K562 (cell line): Measurements from ENCODE around the gene RAPGEF5. TPM values are rescaled to one million over a fixed set of nuclear protein-coding genes. Genes with fewer than 3 reads are reported as not detected.

ENCODE experiments used
- CXXC5 ChIP-seq: fragments of 250-450 bp; sonication (Bioruptor Pico); IDR thresholded peaks from 2 replicates; pipeline ENCODE4 v1.8.0; 2022; ENCODE audit warnings: inconsistent platforms, mild to moderate bottlenecking, moderate library complexity
- ELK3 ChIP-seq: fragments of 450-650 bp; formaldehyde crosslinking; IDR thresholded peaks from 2 replicates; pipeline ENCODE4 v1.4.0; 2020; ENCODE audit warnings: mild to moderate bottlenecking
- EP400 ChIP-seq: fragments of 450-650 bp; IDR thresholded peaks from 2 replicates; pipeline ENCODE4 v1.6.1; 2017; ENCODE audit warnings: antibody characterized with exemption, mild to moderate bottlenecking, moderate library complexity
- EZH2 ChIP-seq: IDR thresholded peaks from 2 replicates; pipeline ENCODE4 v1.6.1; 2012; ENCODE audit warnings: low read depth, mild to moderate bottlenecking, inconsistent platforms, low read length, borderline replicate concordance
- L3MBTL2 ChIP-seq: fragments of 450-650 bp; IDR thresholded peaks from 2 replicates; pipeline ENCODE4 v1.6.1; 2016; ENCODE audit warnings: mild to moderate bottlenecking, moderate library complexity
- NFXL1 ChIP-seq: fragments of 450-650 bp; formaldehyde crosslinking; IDR thresholded peaks from 2 replicates; pipeline ENCODE4 v1.4.0; 2021; ENCODE audit warnings: mild to moderate bottlenecking
- PRPF4 ChIP-seq: fragments of 200-400 bp; formaldehyde crosslinking; IDR thresholded peaks from one replicate; pipeline ENCODE4 v1.6.1; 2017; ENCODE audit warnings: low read length, low read depth, mild to moderate bottlenecking; ENCODE audit not compliant: insufficient read depth, poor library complexity, severe bottlenecking
- RBM14 ChIP-seq: fragments of 200-400 bp; formaldehyde crosslinking; IDR thresholded peaks from 2 replicates; pipeline ENCODE4 v1.6.1; 2018; ENCODE audit warnings: low read depth, mild to moderate bottlenecking, low read length, moderate library complexity, borderline replicate concordance; ENCODE audit not compliant: insufficient read depth
- RBM15 ChIP-seq: fragments of 200-400 bp; formaldehyde crosslinking; IDR thresholded peaks from 2 replicates; pipeline ENCODE4 v1.6.1; 2018; ENCODE audit warnings: mild to moderate bottlenecking, low read length, moderate library complexity; ENCODE audit not compliant: insufficient read depth
- WHSC1 ChIP-seq: IDR thresholded peaks from one replicate; pipeline ENCODE4 v1.6.1; 2012; ENCODE audit warnings: low read length, control low read depth, inconsistent platforms
- ZBTB11 ChIP-seq, 3 experiments: fragments of 200-800 bp in 1 of 3; fragments of 250-450 bp in 1 of 3; fragments of 450-650 bp in 1 of 3; sonication (Bioruptor Pico) in 1 of 3; sonication (Bioruptor generic) in 1 of 3; formaldehyde crosslinking in 1 of 3; IDR thresholded peaks; 2 replicates each; pipeline versions ENCODE4 v1.6.1 to v1.8.0; 2016 to 2022; ENCODE audit warnings: mild to moderate bottlenecking in 2 of 3, missing genetic modification characterization in 2 of 3, missing compliant biosample characterization in 1 of 3, moderate library complexity in 1 of 3
- polyA plus RNA-seq, 8 experiments: library from polyadenylated mRNA; depleted of rRNA in 4 of 8; stranded (reverse) in 5 of 8; unstranded in 3 of 8; fragments of >200 nt; fragmentation: Nextera tagmentation in 2 of 8; fragmentation: Illumina TruSeq in 1 of 8; extraction: Ambion mirVana in 2 of 8; extraction: Trizol in 1 of 8; gene quantifications; 2 replicates each; pipeline versions ENCODE4 v1.2.1 to v1.2.3, GENCODE V29; 2011 to 2014; ENCODE audit warnings: inconsistent platforms in 1 of 8, missing spikeins in 1 of 8
- total RNA-seq, 7 experiments: library from RNA; depleted of rRNA in 6 of 7; stranded (reverse); fragments of >200 nt in 6 of 7; fragmentation: Illumina TruSeq in 2 of 7; extraction: Trizol in 2 of 7; gene quantifications; 2 replicates each; pipeline versions ENCODE4 v1.2.1 to v1.2.3, GENCODE V29; 2011 to 2021; ENCODE audit warnings: low replicate concordance in 1 of 7
- TF ChIP-seq, protein P1 (sequence below), 2 experiments: fragments of 450-650 bp; formaldehyde crosslinking in 1 of 2; IDR thresholded peaks; 2 replicates each; pipeline versions ENCODE4 v1.4.0 to v1.6.1; 2014 to 2020; ENCODE audit warnings: mild to moderate bottlenecking in 2 of 2, borderline replicate concordance in 1 of 2, low read depth in 1 of 2
- TF ChIP-seq, protein P2 (sequence below): IDR thresholded peaks from 2 replicates; pipeline ENCODE4 v1.6.1; 2016; ENCODE audit warnings: missing genetic modification characterization, missing compliant biosample characterization

RAPGEF5 gene
- total and polyA plus RNA-seq, 9 of the 15 experiments (the other 6 are each of a cell fraction or from before 2014, with no cell fraction given), result 0.39 to 2.0 (median 1.1) TPM

DNA sequence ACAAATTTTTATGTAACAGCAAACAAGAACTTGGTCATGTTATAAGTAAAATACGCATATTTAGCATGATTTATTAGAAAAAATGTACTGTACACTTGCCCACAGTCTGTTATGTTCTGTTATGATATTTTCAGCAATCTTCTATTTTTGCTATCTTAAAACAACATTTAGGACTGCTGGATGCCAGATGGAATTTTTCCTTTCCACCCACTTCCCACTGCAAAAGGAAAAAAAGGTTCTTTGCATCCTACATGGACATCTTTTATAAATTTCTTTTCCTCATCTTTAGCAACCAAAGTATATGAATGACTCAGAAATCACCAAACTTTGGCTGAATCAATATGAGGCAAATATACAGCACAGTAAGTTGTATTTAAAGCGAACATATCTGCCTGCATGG lies 146.0 kb downstream of the RAPGEF5 start (continued):
- TF ChIP-seq ZBTB11 (CRISPR knock-in tag; IDR thresholded peaks at IDR 0.05), result no peak
- no peak for TF ChIP-seq PRPF4
- no peak for TF ChIP-seq EZH2
- TF ChIP-seq, protein P1, sequence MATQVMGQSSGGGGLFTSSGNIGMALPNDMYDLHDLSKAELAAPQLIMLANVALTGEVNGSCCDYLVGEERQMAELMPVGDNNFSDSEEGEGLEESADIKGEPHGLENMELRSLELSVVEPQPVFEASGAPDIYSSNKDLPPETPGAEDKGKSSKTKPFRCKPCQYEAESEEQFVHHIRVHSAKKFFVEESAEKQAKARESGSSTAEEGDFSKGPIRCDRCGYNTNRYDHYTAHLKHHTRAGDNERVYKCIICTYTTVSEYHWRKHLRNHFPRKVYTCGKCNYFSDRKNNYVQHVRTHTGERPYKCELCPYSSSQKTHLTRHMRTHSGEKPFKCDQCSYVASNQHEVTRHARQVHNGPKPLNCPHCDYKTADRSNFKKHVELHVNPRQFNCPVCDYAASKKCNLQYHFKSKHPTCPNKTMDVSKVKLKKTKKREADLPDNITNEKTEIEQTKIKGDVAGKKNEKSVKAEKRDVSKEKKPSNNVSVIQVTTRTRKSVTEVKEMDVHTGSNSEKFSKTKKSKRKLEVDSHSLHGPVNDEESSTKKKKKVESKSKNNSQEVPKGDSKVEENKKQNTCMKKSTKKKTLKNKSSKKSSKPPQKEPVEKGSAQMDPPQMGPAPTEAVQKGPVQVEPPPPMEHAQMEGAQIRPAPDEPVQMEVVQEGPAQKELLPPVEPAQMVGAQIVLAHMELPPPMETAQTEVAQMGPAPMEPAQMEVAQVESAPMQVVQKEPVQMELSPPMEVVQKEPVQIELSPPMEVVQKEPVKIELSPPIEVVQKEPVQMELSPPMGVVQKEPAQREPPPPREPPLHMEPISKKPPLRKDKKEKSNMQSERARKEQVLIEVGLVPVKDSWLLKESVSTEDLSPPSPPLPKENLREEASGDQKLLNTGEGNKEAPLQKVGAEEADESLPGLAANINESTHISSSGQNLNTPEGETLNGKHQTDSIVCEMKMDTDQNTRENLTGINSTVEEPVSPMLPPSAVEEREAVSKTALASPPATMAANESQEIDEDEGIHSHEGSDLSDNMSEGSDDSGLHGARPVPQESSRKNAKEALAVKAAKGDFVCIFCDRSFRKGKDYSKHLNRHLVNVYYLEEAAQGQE (IDR thresholded peaks at IDR 0.05; ENCODE audit: borderline replicate concordance), result no peak
- TF ChIP-seq, protein P1 (CRISPR knock-in tag; IDR thresholded peaks at IDR 0.05; ENCODE audit: low read depth), result no peak
- no peak for TF ChIP-seq EP400
- TF ChIP-seq L3MBTL2, result no peak
- no peak for TF ChIP-seq NFXL1
- TF ChIP-seq ELK3, result no peak
- TF ChIP-seq RBM14, result no peak
- no peak for TF ChIP-seq RBM15
- TF ChIP-seq CXXC5 (CRISPR knock-in tag), result no peak
- TF ChIP-seq, protein P2, sequence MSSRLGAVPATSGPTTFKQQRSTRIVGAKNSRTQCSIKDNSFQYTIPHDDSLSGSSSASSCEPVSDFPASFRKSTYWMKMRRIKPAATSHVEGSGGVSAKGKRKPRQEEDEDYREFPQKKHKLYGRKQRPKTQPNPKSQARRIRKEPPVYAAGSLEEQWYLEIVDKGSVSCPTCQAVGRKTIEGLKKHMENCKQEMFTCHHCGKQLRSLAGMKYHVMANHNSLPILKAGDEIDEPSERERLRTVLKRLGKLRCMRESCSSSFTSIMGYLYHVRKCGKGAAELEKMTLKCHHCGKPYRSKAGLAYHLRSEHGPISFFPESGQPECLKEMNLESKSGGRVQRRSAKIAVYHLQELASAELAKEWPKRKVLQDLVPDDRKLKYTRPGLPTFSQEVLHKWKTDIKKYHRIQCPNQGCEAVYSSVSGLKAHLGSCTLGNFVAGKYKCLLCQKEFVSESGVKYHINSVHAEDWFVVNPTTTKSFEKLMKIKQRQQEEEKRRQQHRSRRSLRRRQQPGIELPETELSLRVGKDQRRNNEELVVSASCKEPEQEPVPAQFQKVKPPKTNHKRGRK (tag), result no peak
- no peak for TF ChIP-seq WHSC1
